Measurements from ENCODE around the gene TREX2.

Gene TREX2

GRCh38 chrX:153457136-153457825 lies 11.4 kb upstream of the TREX2 start:
- no peak overlapping the region for H3K4me3 ChIP-seq (ENCODE audit: low read depth, low read length)
- no peak for DNase-seq (ENCODE audit: low read depth)
- no peak for TF ChIP-seq CTCF (conservative IDR thresholded peaks at IDR 0.05; ENCODE audit: low read depth, low read length)

GRCh38 chrX:153456704-153457103 lies 10.8 kb upstream of the TREX2 start:
- TF ChIP-seq CTCF (conservative IDR thresholded peaks at IDR 0.05; ENCODE audit: low read depth, low read length): no peak
- H3K4me3 ChIP-seq (ENCODE audit: low read depth, low read length): no peak overlapping the region
- DNase-seq (ENCODE audit: low read depth): no peak

- no peak overlapping the region for H3K4me3 ChIP-seq (ENCODE audit: low read depth, low read length)
- no peak for TF ChIP-seq CTCF (conservative IDR thresholded peaks at IDR 0.05; ENCODE audit: low read depth, low read length)
- DNase-seq (ENCODE audit: low read depth): no peak
Measured at GRCh38 chrX:153456161-153456560, 10.3 kb upstream of the TREX2 start.

GRCh38 chrX:153455571-153455970 lies 9.7 kb upstream of the TREX2 start:
- DNase-seq (ENCODE audit: low read depth): no peak
- no peak for TF ChIP-seq CTCF (conservative IDR thresholded peaks at IDR 0.05; ENCODE audit: low read depth, low read length)
- H3K4me3 ChIP-seq (ENCODE audit: low read depth, low read length): no peak overlapping the region

GRCh38 chrX:153454901-153455550 lies 9.2 kb upstream of the TREX2 start:
- no peak for TF ChIP-seq CTCF (conservative IDR thresholded peaks at IDR 0.05; ENCODE audit: low read depth, low read length)
- no peak overlapping the region for H3K4me3 ChIP-seq (ENCODE audit: low read depth, low read length)
- DNase-seq (ENCODE audit: low read depth): no peak

- no peak for DNase-seq (ENCODE audit: low read depth)
Measured at GRCh38 chrX:153450949-153451277, 5.1 kb upstream of the TREX2 start.

More at GRCh38 chrX:153450949-153451277, 5.1 kb upstream of the TREX2 start:
- TF ChIP-seq CTCF (conservative IDR thresholded peaks at IDR 0.05; ENCODE audit: low read depth, low read length): no peak
- no peak overlapping the region for H3K4me3 ChIP-seq (ENCODE audit: low read depth, low read length)

Measured in choroid plexus epithelial cell (primary cell).